Neutrophil (primary cell): Measurements from ENCODE around the gene SLC25A4.

ENCODE experiments used
- H3K27ac ChIP-seq: fragments of 200-600 bp; sonication (generic); 2 replicates; pipeline ENCODE4 v1.5.1; 2016; ENCODE audit warnings: mild to moderate bottlenecking, moderate library complexity
- H3K27me3 ChIP-seq: fragments of 200-600 bp; sonication (generic); 2 replicates; pipeline ENCODE4 v1.6.0; 2016; ENCODE audit warnings: mild to moderate bottlenecking
- H3K36me3 ChIP-seq: fragments of 200-600 bp; sonication (generic); 2 replicates; pipeline ENCODE4 v1.5.1; 2017
- H3K4me1 ChIP-seq, 2 experiments: fragments of 200-600 bp in 1 of 2; sonication (generic) in 1 of 2; 1 replicate in 1 of 2; 2 replicates in 1 of 2; pipeline versions ENCODE4 v1.5.1 to v1.6.1; 2013 to 2016; ENCODE audit warnings: low read depth in 1 of 2, low read length in 1 of 2, mild to moderate bottlenecking in 1 of 2, moderate library complexity in 1 of 2; ENCODE audit not compliant: control insufficient read depth in 1 of 2, insufficient read depth in 1 of 2
- H3K4me3 ChIP-seq, 2 experiments: fragments of 200-600 bp in 1 of 2; sonication (generic) in 1 of 2; 1 replicate in 1 of 2; 2 replicates in 1 of 2; pipeline ENCODE4 v1.5.1; 2013 to 2016; ENCODE audit warnings: low read depth in 1 of 2, low read length in 1 of 2, mild to moderate bottlenecking in 1 of 2, moderate library complexity in 1 of 2
- H3K9me3 ChIP-seq: fragments of 200-600 bp; sonication (generic); 2 replicates; pipeline ENCODE4 v1.5.1; 2016
- TF ChIP-seq, protein P1 (sequence below): fragments of 200-600 bp; sonication (generic); IDR thresholded peaks from 2 replicates; pipeline ENCODE4 v1.5.1; 2016; ENCODE audit warnings: antibody characterized with exemption

SLC25A4 gene

DNA sequence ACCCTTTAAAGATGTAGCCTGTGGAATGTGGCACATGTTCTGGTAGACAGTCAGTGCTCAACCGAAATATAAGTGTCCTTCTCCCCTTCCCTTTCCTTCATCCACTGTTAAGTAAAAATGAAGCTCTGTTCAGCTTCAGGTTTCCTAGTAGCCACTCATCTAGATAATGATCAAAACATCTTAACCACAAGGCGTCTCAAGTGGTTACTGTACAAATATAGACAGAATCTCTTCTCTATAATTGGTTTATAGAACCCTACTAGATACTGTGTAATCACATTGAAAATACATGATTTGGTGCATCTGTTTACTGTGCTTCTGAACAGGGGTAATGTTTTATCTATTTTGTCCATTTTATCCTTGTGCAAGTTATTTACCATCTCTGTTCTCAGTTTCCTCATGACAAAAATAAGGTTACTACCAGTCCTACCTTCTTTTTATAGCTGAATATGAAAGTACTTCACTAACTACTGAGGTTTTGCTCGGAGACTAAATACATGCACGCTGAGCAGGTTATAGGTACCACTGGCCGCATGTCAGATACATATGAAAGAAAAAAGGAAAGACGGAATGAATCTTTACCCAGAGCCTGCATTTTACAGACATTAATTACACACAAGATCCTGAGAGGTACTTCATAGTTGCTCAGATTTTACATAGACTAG is 20.3 kb upstream of the SLC25A4 start:
- no peak overlapping the region for H3K27ac ChIP-seq
- peaks cover 0 to 6% of the 10 kb centered on the region in 2 experiments for H3K4me1 ChIP-seq
- H3K4me3 ChIP-seq = no peak overlapping the region
- peaks cover 84% of the 10 kb centered on the region for H3K27me3 ChIP-seq
- TF ChIP-seq, protein P1, sequence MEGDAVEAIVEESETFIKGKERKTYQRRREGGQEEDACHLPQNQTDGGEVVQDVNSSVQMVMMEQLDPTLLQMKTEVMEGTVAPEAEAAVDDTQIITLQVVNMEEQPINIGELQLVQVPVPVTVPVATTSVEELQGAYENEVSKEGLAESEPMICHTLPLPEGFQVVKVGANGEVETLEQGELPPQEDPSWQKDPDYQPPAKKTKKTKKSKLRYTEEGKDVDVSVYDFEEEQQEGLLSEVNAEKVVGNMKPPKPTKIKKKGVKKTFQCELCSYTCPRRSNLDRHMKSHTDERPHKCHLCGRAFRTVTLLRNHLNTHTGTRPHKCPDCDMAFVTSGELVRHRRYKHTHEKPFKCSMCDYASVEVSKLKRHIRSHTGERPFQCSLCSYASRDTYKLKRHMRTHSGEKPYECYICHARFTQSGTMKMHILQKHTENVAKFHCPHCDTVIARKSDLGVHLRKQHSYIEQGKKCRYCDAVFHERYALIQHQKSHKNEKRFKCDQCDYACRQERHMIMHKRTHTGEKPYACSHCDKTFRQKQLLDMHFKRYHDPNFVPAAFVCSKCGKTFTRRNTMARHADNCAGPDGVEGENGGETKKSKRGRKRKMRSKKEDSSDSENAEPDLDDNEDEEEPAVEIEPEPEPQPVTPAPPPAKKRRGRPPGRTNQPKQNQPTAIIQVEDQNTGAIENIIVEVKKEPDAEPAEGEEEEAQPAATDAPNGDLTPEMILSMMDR = no peak
- H3K9me3 ChIP-seq = no peaks in the 10 kb centered on the region
- no peaks in the 10 kb centered on the region for H3K36me3 ChIP-seq

DNA sequence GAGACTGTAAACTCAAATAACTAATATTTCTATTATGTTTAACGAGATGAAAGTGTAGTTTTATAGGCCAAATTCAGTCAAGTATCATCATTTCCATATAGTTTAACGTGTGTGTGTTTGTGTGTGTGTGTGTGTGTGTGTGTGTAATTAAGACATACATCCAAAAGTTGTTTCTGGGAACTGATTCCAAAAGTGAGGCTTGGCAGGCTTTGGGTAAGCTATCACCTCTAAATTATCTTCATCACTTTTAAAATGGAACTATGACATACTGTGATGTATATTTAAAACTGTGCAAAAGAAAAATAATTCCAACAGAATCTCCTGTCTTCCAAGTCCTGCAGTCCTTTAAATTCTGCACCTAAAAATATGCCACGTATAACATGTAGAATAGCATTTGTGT is 19.1 kb upstream of the SLC25A4 start:
- H3K27me3 ChIP-seq = peaks cover 96% of the 10 kb centered on the region
- H3K4me3 ChIP-seq = no peak overlapping the region
- H3K36me3 ChIP-seq = no peaks in the 10 kb centered on the region
- TF ChIP-seq, protein P1 = no peak
- H3K9me3 ChIP-seq = no peaks in the 10 kb centered on the region
- peaks cover 5 to 17% of the 10 kb centered on the region in 2 experiments for H3K4me1 ChIP-seq
- H3K27ac ChIP-seq = no peak overlapping the region

DNA sequence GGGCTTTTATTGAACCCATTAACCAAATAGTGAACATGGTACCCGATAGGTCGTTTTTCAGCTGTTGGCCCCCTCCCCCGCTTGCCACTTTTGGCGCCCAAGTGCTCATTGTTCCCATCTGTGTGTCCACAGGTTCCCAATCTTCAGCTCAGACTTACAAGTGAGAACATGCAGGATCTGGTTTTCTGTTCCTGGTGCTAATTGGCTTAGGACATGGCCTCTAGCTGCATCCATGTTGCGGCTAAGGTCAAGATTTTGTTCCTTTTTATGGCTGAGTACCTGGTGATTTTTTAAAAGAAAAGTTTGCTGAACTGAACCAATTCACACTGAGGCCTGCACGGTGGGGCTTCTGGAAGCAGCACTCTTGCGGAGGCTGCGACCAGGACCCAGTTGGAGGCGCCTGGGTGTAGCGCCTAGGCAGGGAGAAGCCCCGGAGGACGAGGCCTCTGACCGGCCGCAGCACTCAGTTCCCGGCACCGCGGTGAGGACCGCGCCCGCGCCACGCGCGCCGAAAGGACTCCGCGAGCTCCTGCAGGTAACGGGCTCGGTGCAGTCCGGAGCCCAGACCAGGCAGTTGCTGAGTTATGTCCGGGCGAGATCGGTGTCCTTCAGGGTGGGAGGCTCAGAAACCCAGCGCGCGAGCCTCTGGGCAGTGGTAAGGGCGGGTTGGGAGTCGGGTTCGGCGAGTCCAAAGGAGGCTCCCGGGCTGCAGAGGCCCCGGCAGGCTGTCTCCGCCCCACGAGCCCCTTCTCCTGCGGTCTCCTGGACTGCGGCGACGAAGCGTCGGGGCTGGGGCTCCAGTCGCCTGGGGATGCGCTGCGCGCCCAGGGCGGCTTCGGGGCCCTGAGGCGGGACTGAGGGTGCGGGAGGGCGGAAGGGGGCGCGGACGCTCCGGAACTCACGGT is 15.8 kb upstream of the SLC25A4 start:
- TF ChIP-seq, protein P1 = no peak
- Histone ChIP-seq H3K27me3 (peaks cover 98% of the 10 kb centered on the region), H3K4me1 (peaks cover 5 to 17% of the 10 kb centered on the region in 2 experiments), H3K27ac (no peak overlapping the region), H3K36me3 (no peaks in the 10 kb centered on the region), H3K9me3 (no peaks in the 10 kb centered on the region), H3K4me3 (peak overlapping the region in 1 of 2 experiments; percentile 35)

DNA sequence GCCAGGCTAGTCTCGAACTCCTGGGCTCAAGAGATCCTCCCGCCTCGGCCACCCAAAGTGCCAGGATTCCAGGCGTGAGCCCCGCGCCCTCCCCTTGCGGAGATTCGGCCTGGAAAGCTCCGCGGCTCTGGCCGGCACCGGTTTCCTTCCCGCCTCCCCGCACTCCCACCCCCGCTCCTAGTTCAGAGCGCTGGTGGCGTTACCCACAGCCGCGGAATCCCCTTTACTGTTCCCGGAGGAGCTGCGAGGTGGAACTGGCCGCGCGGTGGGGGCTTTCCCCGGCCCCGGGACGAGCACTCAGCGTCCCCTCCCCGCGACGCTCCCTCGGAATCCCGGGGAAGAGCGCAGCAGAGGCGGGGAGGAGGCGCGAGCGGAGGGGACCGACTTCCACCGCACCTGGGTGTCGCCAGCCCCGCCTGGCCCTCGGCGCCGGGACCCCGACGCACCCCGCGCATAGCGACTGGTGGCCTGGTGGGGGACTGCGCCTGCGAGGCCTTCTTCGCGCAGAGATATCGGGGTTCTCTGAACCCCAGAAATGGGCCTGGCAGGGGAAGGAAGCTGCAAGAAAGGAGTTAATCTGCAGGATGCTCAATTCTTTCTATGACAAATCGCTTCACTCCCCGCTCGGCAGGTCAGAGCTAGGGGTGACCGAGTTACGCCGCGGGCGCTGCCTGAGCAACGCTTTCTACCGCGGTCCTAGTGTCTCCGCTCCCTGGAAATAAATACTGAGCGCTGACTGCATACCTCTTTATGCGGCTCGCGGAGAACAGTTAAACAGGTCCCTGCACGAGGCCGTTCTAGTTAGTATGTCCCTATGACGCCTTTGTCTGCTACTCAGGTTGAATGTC is 14.6 kb upstream of the SLC25A4 start:
- Histone ChIP-seq H3K27ac (no peak overlapping the region), H3K27me3 (peaks cover 90% of the 10 kb centered on the region), H3K4me1 (peaks cover 5 to 17% of the 10 kb centered on the region in 2 experiments), H3K36me3 (no peaks in the 10 kb centered on the region), H3K4me3 (peak overlapping the region in 1 of 2 experiments; percentile 35), H3K9me3 (no peaks in the 10 kb centered on the region)
- TF ChIP-seq, protein P1 = no peak

DNA sequence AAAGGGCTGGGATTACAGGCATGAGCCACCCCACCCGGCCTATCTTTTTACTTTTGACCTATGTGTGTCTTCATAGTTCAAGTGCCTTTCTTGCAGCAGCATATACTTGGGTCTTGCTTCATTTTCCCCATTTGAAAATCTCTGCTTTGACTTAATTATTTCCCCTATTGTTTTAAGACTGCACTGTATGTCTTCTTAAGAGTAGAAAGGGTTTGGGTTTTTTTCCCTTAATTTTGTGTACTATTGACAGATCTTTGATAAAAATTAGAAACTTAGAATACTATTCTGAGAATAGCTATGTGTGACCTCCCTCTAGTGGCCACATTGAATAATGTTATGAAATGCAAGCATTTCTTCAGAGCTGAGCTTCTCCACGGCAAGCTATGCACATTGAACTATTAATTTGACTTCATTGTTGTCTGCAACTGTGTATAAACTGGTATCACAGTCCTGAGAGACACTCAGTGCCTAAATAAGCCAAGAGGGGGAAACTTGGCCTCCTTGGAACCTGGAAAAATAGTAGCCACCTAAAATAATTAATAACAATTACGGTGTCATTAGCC is 8.7 kb upstream of the SLC25A4 start:
- no peaks in the 10 kb centered on the region for H3K36me3 ChIP-seq
- H3K4me3 ChIP-seq = no peak overlapping the region
- no peaks in the 10 kb centered on the region for H3K4me1 ChIP-seq
- no peak overlapping the region for H3K27ac ChIP-seq
- peaks cover 76% of the 10 kb centered on the region for H3K27me3 ChIP-seq
- TF ChIP-seq, protein P1 = peak; percentile 39
- no peaks in the 10 kb centered on the region for H3K9me3 ChIP-seq
